K562 (cell line): ENCODE measurements around the gene SCGB1A1. TPM values are rescaled to one million over a fixed set of nuclear protein-coding genes. Genes with fewer than 3 reads are reported as not detected.

ENCODE experiments used
- ATAC-seq: fragments of 200-7000 bp; cut with Tn5 transposase; 3 replicates; pipeline ENCODE4 v1.9.1; 2020; ENCODE audit warnings: moderate library complexity
- BruUV-seq: library from RNA; stranded (reverse); fragments of 400-500 nt; replicated peaks from 2 replicates; lab custom pipeline; 2021; lab: Mats Ljungman, UMichigan
- CTCF ChIA-PET: fragments of 300-600 bp; formaldehyde crosslinking; extraction: SDS; loops from one replicate; lab custom pipeline; 2021; ENCODE audit warnings: low intra/inter-chr PET ratio; lab: Yijun Ruan, JAX
- POLR2A ChIA-PET: fragments of 300-600, 350-650 bp; sonication (Branson Sonifier 250); formaldehyde crosslinking; extraction: SDS; loops from one replicate; lab custom pipeline; 2021; ENCODE audit warnings: antibody characterized with exemption, inconsistent platforms; lab: Yijun Ruan, JAX
- DNase-seq, 4 experiments: peaks; one replicate each; pipeline versions ENCODE4 v3.0.0 to v3.0.0-alpha.2; 2011 to 2018; ENCODE audit warnings: low spot score in 3 of 4, mixed read lengths in 3 of 4; ENCODE audit errors: extremely low read depth in 1 of 4
- FAIRE-seq: peaks from 2 replicates; lab custom pipeline; 2011; peaks lifted over from hg19 to GRCh38; lab: Jason Lieb, UNC
- H2AFZ ChIP-seq: 2 replicates; pipeline ENCODE4 v1.6.0; 2011; ENCODE audit warnings: low read depth, low read length, control low read depth, inconsistent platforms
- H3K27ac ChIP-seq: fragments of 200-600 bp; 3 replicates; pipeline ENCODE4 v1.8.0; 2011; ENCODE audit warnings: low read depth, mild to moderate bottlenecking, control low read depth, inconsistent platforms, low read length, moderate library complexity, mixed read lengths; ENCODE audit errors: extremely low read depth
- H3K27me3 ChIP-seq, 2 experiments: fragments of 300-600 bp in 1 of 2; 2 replicates in 1 of 2; 3 replicates in 1 of 2; pipeline versions ENCODE4 v1.6.0 to v1.8.0; 2011; ENCODE audit warnings: inconsistent platforms in 2 of 2, low read length in 2 of 2, mild to moderate bottlenecking in 1 of 2, mixed read lengths in 1 of 2, moderate library complexity in 1 of 2; ENCODE audit not compliant: control insufficient read depth in 2 of 2, insufficient read depth in 2 of 2
- H3K36me3 ChIP-seq: fragments of 300-600 bp; 3 replicates; pipeline ENCODE4 v1.8.0; 2011; ENCODE audit warnings: mild to moderate bottlenecking, low read length, inconsistent platforms; ENCODE audit not compliant: control insufficient read depth, insufficient read depth
- H3K4me1 ChIP-seq, 2 experiments: fragments of 200-600 bp in 1 of 2; replicated peaks in 1 of 2; 2 replicates in 1 of 2; 3 replicates in 1 of 2; pipeline versions ENCODE4 v1.5.1 to v1.8.0; 2011; ENCODE audit warnings: inconsistent platforms in 2 of 2, low read length in 2 of 2, mild to moderate bottlenecking in 1 of 2, mixed read lengths in 1 of 2, moderate library complexity in 1 of 2; ENCODE audit not compliant: control insufficient read depth in 2 of 2, insufficient read depth in 2 of 2
- H3K4me2 ChIP-seq: 2 replicates; pipeline ENCODE4 v1.6.1; 2011; ENCODE audit warnings: low read length, control low read depth, inconsistent platforms, mixed read lengths; ENCODE audit not compliant: insufficient read depth
- H3K4me3 ChIP-seq: fragments of 200-600 bp; sonication (generic), shearing (Covaris generic); 2 replicates; pipeline ENCODE4 v1.5.1; 2016; ENCODE audit warnings: control low read depth, inconsistent platforms
- H3K79me2 ChIP-seq: fragments of 200-600 bp; 3 replicates; pipeline ENCODE4 v1.8.0; 2011; ENCODE audit warnings: low read length, inconsistent platforms; ENCODE audit not compliant: control insufficient read depth, insufficient read depth
- H3K9ac ChIP-seq, 2 experiments: 2 replicates each; pipeline versions ENCODE4 v1.6.0 to v1.6.1; 2011; ENCODE audit warnings: low read depth in 2 of 2, low read length in 2 of 2, control low read depth in 1 of 2, inconsistent platforms in 1 of 2, mild to moderate bottlenecking in 1 of 2, mixed read lengths in 1 of 2; ENCODE audit not compliant: insufficient read depth in 1 of 2
- H3K9me1 ChIP-seq: one replicate; pipeline ENCODE4 v1.6.0; 2011; ENCODE audit warnings: inconsistent platforms, mild to moderate bottlenecking, low read length, moderate library complexity; ENCODE audit not compliant: control insufficient read depth, insufficient read depth
- H3K9me3 ChIP-seq: replicated peaks from 2 replicates; pipeline ENCODE4 v1.5.1; 2011; ENCODE audit warnings: low read depth, low read length, inconsistent platforms; ENCODE audit not compliant: control insufficient read depth, insufficient read depth
- H4K20me1 ChIP-seq: replicated peaks from 2 replicates; pipeline ENCODE4 v1.6.1; 2011; ENCODE audit warnings: low read length, inconsistent platforms, mixed read lengths; ENCODE audit not compliant: control insufficient read depth, insufficient read depth
- ARID1B ChIP-seq: fragments of 450-650 bp; IDR thresholded peaks from 2 replicates; pipeline ENCODE4 v1.6.1; 2016; ENCODE audit warnings: antibody characterized with exemption, mild to moderate bottlenecking, inconsistent platforms
- BRD4 ChIP-seq: fragments of 200-600 bp; sonication (generic); IDR thresholded peaks from 2 replicates; pipeline ENCODE4 v1.6.1; 2017; ENCODE audit warnings: inconsistent platforms
- CHCHD3 ChIP-seq: fragments of 250-450 bp; sonication (Bioruptor Pico); IDR thresholded peaks from 2 replicates; pipeline ENCODE4 v2.1.2; 2022; ENCODE audit warnings: mild to moderate bottlenecking
- EWSR1 ChIP-seq: fragments of 450-650 bp; IDR thresholded peaks from 2 replicates; pipeline ENCODE4 v1.6.1; 2018; ENCODE audit warnings: borderline replicate concordance, mild to moderate bottlenecking, low read depth, moderate library complexity; ENCODE audit not compliant: partially characterized antibody
- MEF2A ChIP-seq: IDR thresholded peaks from 2 replicates; pipeline ENCODE4 v1.6.1; 2011; ENCODE audit warnings: low read depth, mild to moderate bottlenecking, low read length, moderate library complexity; ENCODE audit not compliant: control insufficient read depth
- RNF2 ChIP-seq: sonication (generic); IDR thresholded peaks from 2 replicates; pipeline ENCODE4 v1.6.1; 2016
- SAFB2 ChIP-seq: fragments of 200-400 bp; formaldehyde crosslinking; IDR thresholded peaks from 2 replicates; pipeline ENCODE4 v1.6.1; 2018; ENCODE audit warnings: borderline replicate concordance, low read length, low read depth, moderate library complexity; ENCODE audit not compliant: severe bottlenecking
- SMARCE1 ChIP-seq: fragments of 450-650 bp; IDR thresholded peaks from 2 replicates; pipeline ENCODE4 v1.7.1; 2016; ENCODE audit warnings: mild to moderate bottlenecking
- ZBTB8A ChIP-seq: fragments of 450-650 bp; IDR thresholded peaks from 2 replicates; pipeline ENCODE4 v1.6.1; 2018; ENCODE audit warnings: mild to moderate bottlenecking, moderate library complexity; ENCODE audit not compliant: partially characterized antibody
- ZNF3 ChIP-seq: fragments of 250-450 bp; sonication (Bioruptor Pico); IDR thresholded peaks from 2 replicates; pipeline ENCODE4 v1.5.0; 2021; ENCODE audit warnings: mild to moderate bottlenecking, moderate library complexity
- WGBS: fragments of 100-300 bp; shearing (Covaris generic); methylation state at CpG from one replicate; pipeline ENCODE4 v1.1.6; 2016; ENCODE audit warnings: low coverage, mixed read lengths; ENCODE audit not compliant: insufficient coverage; ENCODE audit errors: missing lambda C conversion rate; 5-methylcytosine and 5-hydroxymethylcytosine counted together
- in situ Hi-C: fragments of 300-500 bp; cut with MboI; formaldehyde crosslinking; loops from 4 replicates; pipeline ENCODE4 v1.15.0; 2018; ENCODE audit warnings: inconsistent platforms, mixed read lengths
- intact Hi-C: fragments of 100-400 bp; cut with micrococcal nuclease; formaldehyde crosslinking; loops from 2 replicates; pipeline ENCODE4 v1.14.2; 2022
- polyA plus RNA-seq, 8 experiments: library from polyadenylated mRNA; depleted of rRNA in 4 of 8; stranded (reverse) in 5 of 8; unstranded in 3 of 8; fragments of >200 nt; fragmentation: Nextera tagmentation in 2 of 8; fragmentation: Illumina TruSeq in 1 of 8; extraction: Ambion mirVana in 2 of 8; extraction: Trizol in 1 of 8; gene quantifications; 2 replicates each; pipeline versions ENCODE4 v1.2.1 to v1.2.3, GENCODE V29; 2011 to 2014; ENCODE audit warnings: inconsistent platforms in 1 of 8, missing spikeins in 1 of 8
- total RNA-seq, 7 experiments: library from RNA; depleted of rRNA in 6 of 7; stranded (reverse); fragments of >200 nt in 6 of 7; fragmentation: Illumina TruSeq in 2 of 7; extraction: Trizol in 2 of 7; gene quantifications; 2 replicates each; pipeline versions ENCODE4 v1.2.1 to v1.2.3, GENCODE V29; 2011 to 2021; ENCODE audit warnings: low replicate concordance in 1 of 7
- TF ChIP-seq, protein P1 (sequence below): fragments of 200-400 bp; formaldehyde crosslinking; IDR thresholded peaks from 2 replicates; pipeline ENCODE4 v1.6.1; 2017; ENCODE audit warnings: mild to moderate bottlenecking, low read depth, low read length, moderate library complexity
- TF ChIP-seq, protein P2 (sequence below): fragments of 450-650 bp; formaldehyde crosslinking; IDR thresholded peaks from 2 replicates; pipeline ENCODE4 v1.4.0; 2020; ENCODE audit warnings: mild to moderate bottlenecking, moderate library complexity
- TF ChIP-seq, protein P3 (sequence below): sonication (generic); formaldehyde crosslinking; IDR thresholded peaks from 2 replicates; pipeline ENCODE4 v1.8.0; 2022; ENCODE audit warnings: mild to moderate bottlenecking, missing genetic modification reagents, borderline replicate concordance

The SCGB1A1 gene
- total and polyA plus RNA-seq, 9 of the 15 experiments (the other 6 are each of a cell fraction or from before 2014, with no cell fraction given) = 0.55 TPM; not detected in 8

DNA sequence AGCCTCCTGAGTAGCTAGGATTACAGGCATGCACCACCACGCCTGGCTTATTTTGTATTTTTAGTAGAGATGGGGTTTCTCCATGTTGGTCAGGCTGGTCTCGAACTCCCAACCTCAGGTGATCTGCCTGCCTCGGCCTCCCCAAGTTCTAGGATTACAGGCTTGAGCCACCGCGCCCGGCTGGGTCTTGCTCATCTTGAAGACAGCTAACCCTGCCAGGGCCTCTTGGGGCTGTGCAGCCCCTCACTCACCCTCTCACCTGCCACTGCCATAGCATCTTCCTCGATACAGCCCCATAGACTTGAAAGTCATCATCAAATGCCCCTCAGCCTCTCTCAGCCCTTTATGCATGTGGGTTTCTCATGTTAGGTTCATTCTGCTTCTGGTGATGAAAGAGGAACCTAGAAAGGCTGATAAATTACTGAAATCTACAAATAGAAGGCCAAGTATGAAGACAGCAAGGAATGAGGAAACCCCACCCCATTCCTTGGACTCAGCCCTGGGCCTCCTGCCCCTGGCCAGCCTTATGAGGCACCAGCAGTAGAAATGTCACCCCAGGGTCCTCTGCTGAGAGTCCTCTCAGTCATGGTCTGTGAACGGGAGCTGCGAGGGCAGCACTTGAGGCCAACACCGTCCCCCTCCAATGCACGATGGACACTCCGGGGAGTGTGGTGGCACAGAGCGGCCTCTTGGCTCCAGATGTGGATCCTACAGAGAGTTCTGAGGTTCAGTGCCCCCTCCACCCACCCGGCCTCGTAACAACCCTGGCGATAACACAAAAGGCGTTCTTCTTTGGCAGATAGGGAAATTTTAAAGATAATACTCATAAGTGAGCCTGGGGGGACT is 24.8 kb downstream of the SCGB1A1 start:
- ATAC-seq (no peak; the same call in 2 of the 3 replicates), FAIRE-seq (no peak), DNase-seq (no peak)
- Histone ChIP-seq H3K9ac (peak overlapping the region in 1 of 2 experiments; percentile 75; a peak in 2 of 4 replicates), H3K27me3 (no peaks in the 10 kb centered on the region; a peak in 1 of 5 replicates), H3K79me2 (no peaks in the 10 kb centered on the region), H3K36me3 (no peaks in the 10 kb centered on the region), H4K20me1 (no peaks in the 10 kb centered on the region), H3K9me1 (no peaks in the 10 kb centered on the region), H3K27ac (no peak overlapping the region), H3K9me3 (no peaks in the 10 kb centered on the region), H3K4me3 (no peak overlapping the region), H3K4me2 (no peak overlapping the region), H3K4me1 (peaks cover 7 to 21% of the 10 kb centered on the region in 2 experiments), H2AFZ (0 out of 2 replicates have a peak overlapping the region, but pooled peaks have one; percentile 32)
- in situ Hi-C loops (no loop called here), intact Hi-C loops (no loop called here)
- 57% methylated on average over 17 of the region's 17 CpGs for WGBS
- no TSS peak for BruUV-seq
- TF ChIP-seq MEF2A = no peak
- no peak for TF ChIP-seq SAFB2
- no peak for TF ChIP-seq CHCHD3 (CRISPR knock-in tag)
- no peak for TF ChIP-seq ZNF3 (CRISPR knock-in tag)
- no peak for TF ChIP-seq ARID1B
- TF ChIP-seq, protein P1, sequence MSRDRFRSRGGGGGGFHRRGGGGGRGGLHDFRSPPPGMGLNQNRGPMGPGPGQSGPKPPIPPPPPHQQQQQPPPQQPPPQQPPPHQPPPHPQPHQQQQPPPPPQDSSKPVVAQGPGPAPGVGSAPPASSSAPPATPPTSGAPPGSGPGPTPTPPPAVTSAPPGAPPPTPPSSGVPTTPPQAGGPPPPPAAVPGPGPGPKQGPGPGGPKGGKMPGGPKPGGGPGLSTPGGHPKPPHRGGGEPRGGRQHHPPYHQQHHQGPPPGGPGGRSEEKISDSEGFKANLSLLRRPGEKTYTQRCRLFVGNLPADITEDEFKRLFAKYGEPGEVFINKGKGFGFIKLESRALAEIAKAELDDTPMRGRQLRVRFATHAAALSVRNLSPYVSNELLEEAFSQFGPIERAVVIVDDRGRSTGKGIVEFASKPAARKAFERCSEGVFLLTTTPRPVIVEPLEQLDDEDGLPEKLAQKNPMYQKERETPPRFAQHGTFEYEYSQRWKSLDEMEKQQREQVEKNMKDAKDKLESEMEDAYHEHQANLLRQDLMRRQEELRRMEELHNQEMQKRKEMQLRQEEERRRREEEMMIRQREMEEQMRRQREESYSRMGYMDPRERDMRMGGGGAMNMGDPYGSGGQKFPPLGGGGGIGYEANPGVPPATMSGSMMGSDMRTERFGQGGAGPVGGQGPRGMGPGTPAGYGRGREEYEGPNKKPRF = no peak
- no peak for TF ChIP-seq ZBTB8A
- TF ChIP-seq, protein P2, sequence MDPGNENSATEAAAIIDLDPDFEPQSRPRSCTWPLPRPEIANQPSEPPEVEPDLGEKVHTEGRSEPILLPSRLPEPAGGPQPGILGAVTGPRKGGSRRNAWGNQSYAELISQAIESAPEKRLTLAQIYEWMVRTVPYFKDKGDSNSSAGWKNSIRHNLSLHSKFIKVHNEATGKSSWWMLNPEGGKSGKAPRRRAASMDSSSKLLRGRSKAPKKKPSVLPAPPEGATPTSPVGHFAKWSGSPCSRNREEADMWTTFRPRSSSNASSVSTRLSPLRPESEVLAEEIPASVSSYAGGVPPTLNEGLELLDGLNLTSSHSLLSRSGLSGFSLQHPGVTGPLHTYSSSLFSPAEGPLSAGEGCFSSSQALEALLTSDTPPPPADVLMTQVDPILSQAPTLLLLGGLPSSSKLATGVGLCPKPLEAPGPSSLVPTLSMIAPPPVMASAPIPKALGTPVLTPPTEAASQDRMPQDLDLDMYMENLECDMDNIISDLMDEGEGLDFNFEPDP (CRISPR knock-in tag) = no peak
- no peak for TF ChIP-seq BRD4
- TF ChIP-seq SMARCE1 = no peak
- TF ChIP-seq, protein P3, sequence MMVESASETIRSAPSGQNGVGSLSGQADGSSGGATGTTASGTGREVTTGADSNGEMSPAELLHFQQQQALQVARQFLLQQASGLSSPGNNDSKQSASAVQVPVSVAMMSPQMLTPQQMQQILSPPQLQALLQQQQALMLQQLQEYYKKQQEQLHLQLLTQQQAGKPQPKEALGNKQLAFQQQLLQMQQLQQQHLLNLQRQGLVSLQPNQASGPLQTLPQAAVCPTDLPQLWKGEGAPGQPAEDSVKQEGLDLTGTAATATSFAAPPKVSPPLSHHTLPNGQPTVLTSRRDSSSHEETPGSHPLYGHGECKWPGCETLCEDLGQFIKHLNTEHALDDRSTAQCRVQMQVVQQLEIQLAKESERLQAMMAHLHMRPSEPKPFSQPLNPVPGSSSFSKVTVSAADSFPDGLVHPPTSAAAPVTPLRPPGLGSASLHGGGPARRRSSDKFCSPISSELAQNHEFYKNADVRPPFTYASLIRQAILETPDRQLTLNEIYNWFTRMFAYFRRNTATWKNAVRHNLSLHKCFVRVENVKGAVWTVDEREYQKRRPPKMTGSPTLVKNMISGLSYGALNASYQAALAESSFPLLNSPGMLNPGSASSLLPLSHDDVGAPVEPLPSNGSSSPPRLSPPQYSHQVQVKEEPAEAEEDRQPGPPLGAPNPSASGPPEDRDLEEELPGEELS (CRISPR knock-in tag) = no peak
- TF ChIP-seq RNF2 = no peak
- TF ChIP-seq EWSR1 = no peak
- POLR2A ChIA-PET = interaction anchor here (0.5 to 1.3 kb wide), 4 partner anchors 15 to 1147 kb away, joined by 3 to 4 read pairs (median 3); no protein-coding TSS in a partner anchor
- CTCF ChIA-PET = no interaction called here
